Measurements from ENCODE around the gene PPT1.

PPT1 gene

GRCh38 chr1:40096977-40097782 is at the start of gene PPT1:
Gene PPT1 (minus strand): TSS chr1:40097252. CDS start chr1:40097238, 14 bp downstream.
- DNase-seq (ENCODE audit: low read depth, low spot score), result peak; percentile 17

GRCh38 chr1:40143891-40144575 is 47.0 kb upstream of the PPT1 start:
- DNase-seq (ENCODE audit: low read depth, low spot score), result peak; percentile 32

GRCh38 chr1:40141878-40142535 is 45.0 kb upstream of the PPT1 start:
- DNase-seq (ENCODE audit: low read depth, low spot score), result no peak

GRCh38 chr1:40140211-40140973 is 43.3 kb upstream of the PPT1 start:
- no peak for DNase-seq (ENCODE audit: low read depth, low spot score)

GRCh38 chr1:40133839-40134238 is 36.8 kb upstream of the PPT1 start:
- no peak for DNase-seq (ENCODE audit: low read depth, low spot score)

- DNase-seq (ENCODE audit: low read depth, low spot score), result no peak
Measured at GRCh38 chr1:40133312-40133665, 36.2 kb upstream of the PPT1 start.

GRCh38 chr1:40132383-40133311 is 35.6 kb upstream of the PPT1 start:
- DNase-seq (ENCODE audit: low read depth, low spot score), result no peak

- no peak for DNase-seq (ENCODE audit: low read depth, low spot score)
Measured at GRCh38 chr1:40130892-40131291, 33.8 kb upstream of the PPT1 start.

- no peak for DNase-seq (ENCODE audit: low read depth, low spot score)
Measured at GRCh38 chr1:40122855-40123254, 25.8 kb upstream of the PPT1 start.

GRCh38 chr1:40120128-40120527 is 23.1 kb upstream of the PPT1 start:
- DNase-seq (ENCODE audit: low read depth, low spot score), result no peak

- DNase-seq (ENCODE audit: low read depth, low spot score), result no peak
Measured at GRCh38 chr1:40114400-40114799, 17.3 kb upstream of the PPT1 start.

GRCh38 chr1:40110389-40110788 is 13.3 kb upstream of the PPT1 start:
- no peak for DNase-seq (ENCODE audit: low read depth, low spot score)

GRCh38 chr1:40107290-40107959 is 10.4 kb upstream of the PPT1 start:
- DNase-seq (ENCODE audit: low read depth, low spot score), result no peak

- no peak for DNase-seq (ENCODE audit: low read depth, low spot score)
Measured at GRCh38 chr1:40105028-40105427, 8.0 kb upstream of the PPT1 start.

- DNase-seq (ENCODE audit: low read depth, low spot score), result no peak
Measured at GRCh38 chr1:40102896-40103295, 5.8 kb upstream of the PPT1 start.

GRCh38 chr1:40102038-40102437 is 5.0 kb upstream of the PPT1 start:
- no peak for DNase-seq (ENCODE audit: low read depth, low spot score)

- DNase-seq (ENCODE audit: low read depth, low spot score), result no peak
Measured at GRCh38 chr1:40096646-40096976, 441 bp downstream of the PPT1 start.

- no peak for DNase-seq (ENCODE audit: low read depth, low spot score)
Measured at GRCh38 chr1:40095806-40096205, 1.2 kb downstream of the PPT1 start.

- no peak for DNase-seq (ENCODE audit: low read depth, low spot score)
Measured at GRCh38 chr1:40094466-40095110, 2.5 kb downstream of the PPT1 start.
